ENCODE results near the gene GABRG3. TPM values are rescaled to one million over a fixed set of nuclear protein-coding genes. Genes with fewer than 3 reads are reported as not detected.

GABRG3 gene
- total and polyA plus RNA-seq, 12 donors = 0.08 to 1.1 (median 0.44) TPM; not detected in 5

- intact Hi-C loops (cut with DNase I) = no loop called here
Observed at GRCh38 chr15:26937134-26937533, 33.8 kb upstream of the GABRG3 start.

GRCh38 chr15:26939398-26939797, 31.6 kb upstream of the GABRG3 start:
- intact Hi-C loops (cut with DNase I) = no loop called here
- no peak overlapping the region for H3K27ac ChIP-seq
- H3K36me3 ChIP-seq (replicated peaks in 1 of 2) = no peaks in the 10 kb centered on the region
- TF ChIP-seq POLR2A (IDR thresholded peaks at IDR 0.05) = no peak
- TF ChIP-seq CTCF (IDR thresholded peaks at IDR 0.05) = no peak
- no peaks in the 10 kb centered on the region for H3K4me1 ChIP-seq (replicated peaks in 1 of 2)
- no peak for DNase-seq
- 57 to 74% (median 62%) methylated on average over 3 to 5 of the region's 5 CpGs for WGBS, 4 donors
- no peaks in the 10 kb centered on the region for H3K27me3 ChIP-seq
- no peaks in the 10 kb centered on the region for H3K9me3 ChIP-seq (replicated peaks in 1 of 3)
- H3K4me3 ChIP-seq = no peak overlapping the region

More at GRCh38 chr15:26937134-26937533, 33.8 kb upstream of the GABRG3 start:
- Histone ChIP-seq H3K4me3 (no peak overlapping the region), H3K9me3 (replicated peaks in 1 of 3) (no peaks in the 10 kb centered on the region), H3K27me3 (no peaks in the 10 kb centered on the region), H3K27ac (no peak overlapping the region), H3K4me1 (replicated peaks in 1 of 2) (no peaks in the 10 kb centered on the region), H3K36me3 (replicated peaks in 1 of 2) (no peaks in the 10 kb centered on the region)
- TF ChIP-seq POLR2A (IDR thresholded peaks at IDR 0.05) (no peak), CTCF (IDR thresholded peaks at IDR 0.05) (no peak)
- WGBS, 4 donors = 81 to 93% (median 90%) methylated on average over 11 to 13 of the region's 13 CpGs
- no peak for DNase-seq

- WGBS, 4 donors = 81 to 97% (median 83%) methylated on average over 5 of the region's 5 CpGs
- Histone ChIP-seq H3K9me3 (replicated peaks in 1 of 3) (no peaks in the 10 kb centered on the region), H3K27ac (no peak overlapping the region), H3K36me3 (replicated peaks in 1 of 2) (no peaks in the 10 kb centered on the region), H3K4me3 (no peak overlapping the region), H3K4me1 (replicated peaks in 1 of 2) (no peaks in the 10 kb centered on the region), H3K27me3 (no peaks in the 10 kb centered on the region)
- intact Hi-C loops (cut with DNase I) = no loop called here
- TF ChIP-seq POLR2A (IDR thresholded peaks at IDR 0.05) = no peak
- no peak for TF ChIP-seq CTCF (IDR thresholded peaks at IDR 0.05)
- no peak for DNase-seq
Observed at GRCh38 chr15:26941489-26941888, 29.5 kb upstream of the GABRG3 start.

DNA sequence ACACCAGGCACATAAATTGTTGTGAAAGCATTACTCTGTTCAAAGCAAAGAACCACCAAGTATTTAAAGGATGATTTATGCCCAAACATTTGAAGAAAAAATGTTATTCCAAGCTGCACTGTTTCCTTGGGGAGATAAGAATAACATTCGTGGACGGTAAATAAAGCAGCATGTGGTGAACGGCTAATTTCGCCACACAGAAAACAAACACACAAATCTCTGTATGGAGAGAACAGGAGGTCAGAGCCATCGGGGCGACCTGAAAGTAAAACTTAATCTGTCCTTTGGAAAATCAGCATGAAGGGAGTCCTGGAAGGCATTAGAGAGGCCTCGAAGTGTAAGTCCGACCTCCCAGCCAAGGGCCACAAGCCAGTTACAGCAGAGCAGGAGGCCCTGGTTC, 27.1 kb upstream of the GABRG3 start:
- Histone ChIP-seq H3K36me3 (replicated peaks in 1 of 2) (no peaks in the 10 kb centered on the region), H3K27me3 (no peaks in the 10 kb centered on the region), H3K27ac (no peak overlapping the region), H3K9me3 (replicated peaks in 1 of 3) (no peaks in the 10 kb centered on the region), H3K4me1 (replicated peaks in 1 of 2) (no peaks in the 10 kb centered on the region), H3K4me3 (no peak overlapping the region)
- TF ChIP-seq CTCF (IDR thresholded peaks at IDR 0.05) (no peak), POLR2A (IDR thresholded peaks at IDR 0.05) (no peak)
- intact Hi-C loops (cut with DNase I) = no loop called here
- DNase-seq = no peak
- 31 to 41% (median 35%) methylated on average over 6 to 8 of the region's 8 CpGs for WGBS, 4 donors

Measured in adrenal gland (tissue), 12 donors.